Stimulated activated CD8-positive, alpha-beta memory T cell treated with anti-CD3 and anti-CD28 coated beads, Interleukin-4, amount 100 ng/mL, for 4 hours (primary cell): ENCODE results near the gene LCK.

Source experiments
- DNase-seq, 2 donors: peaks; one replicate each; pipeline ENCODE4 v3.0.0-alpha.2; 2020; ENCODE audit warnings: low read depth in 2 of 2, low spot score in 1 of 2

Gene LCK

GRCh38 chr1:32250893-32251716, at the start of gene LCK:
Gene LCK, plus strand, starts transcription at chr1:32251265. Its CDS starts 23,065 bp downstream, at chr1:32274330.
- DNase-seq: peak in 1 of 2 donors; percentile 43

GRCh38 chr1:32204943-32205361, 46.1 kb upstream of the LCK start:
- DNase-seq: no peak

DNA sequence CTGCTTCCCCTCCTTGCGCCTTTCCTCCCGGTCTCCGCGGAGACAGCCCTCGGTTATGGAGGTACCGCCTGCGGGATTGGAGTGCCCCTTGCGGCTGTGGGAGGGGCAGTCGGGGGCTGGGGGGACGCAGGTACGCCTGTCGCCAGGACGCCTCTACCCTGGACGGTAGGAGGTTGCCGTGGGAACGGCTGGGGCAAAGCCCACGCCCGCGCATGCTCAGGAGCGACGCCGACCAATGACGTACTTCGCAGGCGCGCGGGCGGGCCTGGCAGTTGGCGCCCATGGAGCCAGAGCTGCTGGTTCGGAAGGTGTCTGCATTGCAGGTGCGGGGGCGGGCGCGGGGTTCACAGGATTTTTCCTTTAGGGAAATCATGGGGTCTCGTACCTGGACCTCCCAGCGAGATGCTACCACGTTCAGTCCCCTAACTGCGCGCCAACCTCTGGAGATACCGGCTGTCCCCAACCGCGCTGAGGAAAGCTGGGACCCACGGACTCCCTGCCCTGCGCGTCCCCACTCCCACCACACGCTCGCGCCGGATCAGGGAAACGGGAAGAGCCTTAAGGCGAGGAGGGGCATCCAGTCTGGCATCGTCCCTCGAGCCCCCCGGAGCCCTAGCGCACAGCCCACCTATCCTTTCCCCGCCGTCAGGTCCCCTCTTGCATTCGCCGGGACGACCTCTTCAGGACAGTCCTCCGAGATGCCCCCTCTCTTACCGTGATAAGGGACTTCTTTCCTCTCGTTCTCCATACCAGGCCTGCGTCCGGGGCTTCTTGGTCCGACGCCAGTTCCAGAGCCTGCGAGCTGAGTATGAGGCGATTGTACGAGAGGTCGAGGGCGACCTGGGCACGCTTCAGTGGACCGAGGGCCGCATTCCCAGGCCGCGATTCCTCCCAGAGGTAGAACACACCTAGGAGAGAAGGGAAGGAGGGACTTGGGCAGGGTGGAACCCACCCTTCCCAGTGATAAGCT, 45.4 kb upstream of the LCK start, which contains the start of gene IQCC:
TSS of gene IQCC (plus strand) at position 271 of the 970 bp plus-strand sequence. CDS start at position 282, 11 bp downstream.
- peak; percentile 51 to 68 for DNase-seq

DNA sequence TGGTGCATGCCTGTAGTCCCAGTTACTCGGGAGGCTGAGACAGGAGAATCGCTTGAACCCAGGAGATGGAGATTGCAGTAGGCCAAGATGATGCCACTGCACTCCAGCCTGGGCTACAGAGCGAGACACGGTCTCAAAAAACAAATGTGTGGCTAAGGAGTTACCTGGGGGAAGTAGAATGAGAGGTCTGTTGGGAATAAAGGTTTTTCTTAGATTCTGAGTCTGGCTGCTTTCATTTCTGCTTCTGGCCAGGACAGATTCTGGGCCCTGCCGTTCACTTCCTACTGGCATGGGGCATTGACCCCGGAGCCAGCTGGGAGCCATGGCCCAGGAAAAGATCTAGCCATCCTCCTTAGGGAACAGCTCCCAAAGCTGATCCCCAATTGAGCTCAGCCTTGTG, 42.6 kb upstream of the LCK start:
- no peak for DNase-seq

- no peak for DNase-seq
These were observed 42.2 kb upstream of the LCK start, which contains the start of gene DCDC2B for GRCh38 chr1:32208891-32209328. Gene DCDC2B, plus strand, starts transcription at chr1:32209089. Its CDS starts 5 bp downstream, at chr1:32209094.

- DNase-seq: peak in 1 of 2 donors; percentile 31
These were observed 35.2 kb upstream of the LCK start for GRCh38 chr1:32215629-32216480.

GRCh38 chr1:32216566-32216965, 34.5 kb upstream of the LCK start:
- no peak for DNase-seq

GRCh38 chr1:32219022-32219421, 32.0 kb upstream of the LCK start:
- DNase-seq: no peak

- no peak for DNase-seq
These were observed 30.1 kb upstream of the LCK start for GRCh38 chr1:32220746-32221580.

- DNase-seq: no peak
These were observed 29.5 kb upstream of the LCK start for GRCh38 chr1:32221581-32221979.

- DNase-seq: peak; percentile 87
These were observed 28.9 kb upstream of the LCK start, which contains the start of the genes EIF3I and TMEM234 for GRCh38 chr1:32221980-32222755. Gene EIF3I, plus strand, starts transcription at chr1:32222407. Its CDS starts 35 bp downstream, at chr1:32222442. Gene TMEM234, minus strand, starts transcription at chr1:32222353. Its CDS starts 31 bp downstream, at chr1:32222322.

- DNase-seq: no peak
These were observed 27.4 kb upstream of the LCK start for GRCh38 chr1:32223683-32224082.

DNA sequence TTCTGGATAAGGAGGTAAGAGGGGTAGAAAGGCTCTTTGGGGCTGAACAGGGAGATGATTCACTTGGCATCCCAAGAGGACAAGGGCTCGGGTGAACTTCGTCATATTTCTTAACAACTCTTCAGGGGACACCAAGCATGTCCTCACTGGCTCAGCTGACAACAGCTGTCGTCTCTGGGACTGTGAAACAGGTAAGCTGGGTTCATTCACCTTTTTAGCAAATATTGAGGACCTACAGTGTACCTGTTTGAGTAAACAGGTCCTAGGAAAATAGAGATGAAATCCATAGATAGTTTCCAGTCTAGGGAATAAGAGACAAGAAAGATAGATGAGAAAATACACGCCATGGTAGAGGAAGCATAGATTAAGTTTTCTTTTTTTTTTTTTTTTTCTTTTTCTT, 26.8 kb upstream of the LCK start:
- DNase-seq: no peak

GRCh38 chr1:32228771-32229170, 22.3 kb upstream of the LCK start:
- no peak for DNase-seq

DNA sequence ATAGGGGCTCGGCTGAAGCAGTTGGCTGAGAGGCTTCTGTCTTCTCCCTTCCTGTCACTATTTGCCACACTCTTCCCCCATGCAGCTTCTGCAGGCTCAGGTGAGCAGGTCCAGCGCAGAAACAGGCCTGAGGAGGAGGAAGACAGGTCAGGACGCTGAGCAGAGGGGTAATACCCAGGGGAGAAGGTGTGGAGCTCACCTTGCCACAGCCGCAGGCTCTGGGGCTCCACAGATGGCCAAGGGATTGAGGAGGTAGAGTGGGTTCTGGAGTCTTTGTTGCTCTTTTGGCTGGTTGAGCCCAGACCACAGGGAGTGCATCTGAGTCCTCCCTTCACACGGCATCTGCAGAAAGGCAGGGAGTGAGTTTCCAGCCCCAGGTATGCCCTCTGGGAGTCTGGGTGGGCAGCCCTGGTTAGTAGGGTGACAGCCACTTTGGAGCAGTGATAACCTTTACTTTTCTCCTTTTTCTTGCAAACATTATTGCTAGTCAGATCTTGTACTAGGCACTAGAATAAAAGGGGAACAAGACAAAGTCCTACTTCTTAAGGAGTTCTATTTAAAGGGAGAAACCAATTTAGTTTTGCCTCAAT, 19.1 kb upstream of the LCK start:
- no peak for DNase-seq

GRCh38 chr1:32232558-32233304, 18.3 kb upstream of the LCK start:
- DNase-seq: no peak

- DNase-seq: no peak
These were observed 16.3 kb upstream of the LCK start for GRCh38 chr1:32234792-32235191.

DNA sequence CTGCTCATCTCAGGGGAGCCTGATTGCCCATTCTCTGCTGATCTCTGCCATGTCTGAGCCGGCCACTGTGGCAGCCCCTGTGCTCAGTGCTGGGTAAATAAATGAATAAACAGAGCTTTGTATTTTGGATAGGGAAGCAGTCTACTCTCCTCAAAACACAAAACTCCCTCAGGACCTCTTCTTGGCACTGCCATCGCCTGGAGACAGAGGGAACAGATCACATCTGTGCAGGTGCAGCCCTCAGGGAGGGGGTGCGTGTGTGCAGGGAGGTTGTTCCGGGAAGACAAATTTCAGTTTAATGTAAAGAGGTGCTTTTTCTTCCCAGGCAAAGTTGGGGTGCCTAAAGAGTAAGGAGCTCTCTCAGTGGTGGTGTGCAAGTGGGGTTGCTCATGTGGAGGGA, 11.7 kb upstream of the LCK start:
- DNase-seq: no peak
